Gastroesophageal sphincter (tissue), 4 donors: ENCODE data around the gene CREB3L4. TPM values are rescaled to one million over a fixed set of nuclear protein-coding genes. Genes with fewer than 3 reads are reported as not detected.
"Not testable (repeated sequence)": the region's sequence is repeated elsewhere in the genome, so short reads cannot be mapped to it uniquely, and the experiment has no call there.

ENCODE experiments used
- ATAC-seq: fragments of 150-250 bp; one replicate; pipeline ENCODE4 v1.9.1; 2016; ENCODE audit warnings: mild to moderate bottlenecking, moderate library complexity
- H3K27ac ChIP-seq, 4 donors: fragments of 200-600 bp; sonication (generic) in 3 of 4; 1 replicate in 3 of 4; 2 replicates in 1 of 4; pipeline ENCODE4 v1.5.1; 2016 to 2019
- H3K27me3 ChIP-seq: fragments of 200-600 bp; sonication (generic); one replicate; pipeline ENCODE4 v1.5.1; 2019
- H3K36me3 ChIP-seq, 2 donors: fragments of 200-600 bp; sonication (generic); one replicate each; pipeline ENCODE4 v1.5.1; 2019; ENCODE audit warnings: control low read depth in 1 of 2
- H3K4me1 ChIP-seq, 3 donors: fragments of 200-600 bp; sonication (generic); 1 replicate in 2 of 3; 2 replicates in 1 of 3; pipeline ENCODE4 v1.5.1; 2016 to 2019; ENCODE audit warnings: control low read depth in 2 of 3
- H3K4me3 ChIP-seq, 2 donors: fragments of 200-600 bp; sonication (generic); one replicate each; pipeline ENCODE4 v1.5.1; 2019; ENCODE audit warnings: mild to moderate bottlenecking in 1 of 2, moderate library complexity in 1 of 2
- H3K9me3 ChIP-seq, 3 donors: fragments of 200-600 bp; sonication (generic); one replicate each; pipeline ENCODE4 v1.5.1; 2017 to 2019; ENCODE audit warnings: control low read depth in 2 of 3
- EP300 ChIP-seq: sonication (generic); formaldehyde crosslinking; IDR thresholded peaks from one replicate; pipeline ENCODE4 v1.6.1; 2017; ENCODE audit warnings: antibody characterized with exemption, mild to moderate bottlenecking
- POLR2A ChIP-seq, 2 donors: fragments of 450-650 bp; IDR thresholded peaks; one replicate each; pipeline ENCODE4 v1.6.1; 2017; ENCODE audit warnings: antibody characterized with exemption in 2 of 2, mild to moderate bottlenecking in 2 of 2, moderate library complexity in 1 of 2
- POLR2AphosphoS5 ChIP-seq: sonication (generic); formaldehyde crosslinking; IDR thresholded peaks from one replicate; pipeline ENCODE4 v1.6.1; 2017; ENCODE audit warnings: antibody characterized with exemption
- WGBS, 2 donors: methylation state at CpG; one replicate each; pipeline ENCODE4 v1.1.5; 2018; ENCODE audit warnings: low coverage in 1 of 2; 5-methylcytosine and 5-hydroxymethylcytosine counted together
- total RNA-seq, 4 donors: library from RNA; depleted of rRNA; stranded (reverse); fragments of >200 nt; gene quantifications; one replicate each; pipeline ENCODE4 v1.1.0, GENCODE V29; 2016
- TF ChIP-seq, protein P1 (sequence below), 4 experiments: fragments of 200-600 bp in 2 of 4; fragments of 450-650 bp in 2 of 4; sonication (generic) in 1 of 4; IDR thresholded peaks; one replicate each; pipeline ENCODE4 v1.5.1; 2017 to 2019; ENCODE audit warnings: antibody characterized with exemption in 4 of 4, mild to moderate bottlenecking in 2 of 4, moderate library complexity in 2 of 4

CREB3L4 gene
- total RNA-seq, 4 donors from 2014 or later: 5.1 to 10.4 (median 6.8) TPM

DNA sequence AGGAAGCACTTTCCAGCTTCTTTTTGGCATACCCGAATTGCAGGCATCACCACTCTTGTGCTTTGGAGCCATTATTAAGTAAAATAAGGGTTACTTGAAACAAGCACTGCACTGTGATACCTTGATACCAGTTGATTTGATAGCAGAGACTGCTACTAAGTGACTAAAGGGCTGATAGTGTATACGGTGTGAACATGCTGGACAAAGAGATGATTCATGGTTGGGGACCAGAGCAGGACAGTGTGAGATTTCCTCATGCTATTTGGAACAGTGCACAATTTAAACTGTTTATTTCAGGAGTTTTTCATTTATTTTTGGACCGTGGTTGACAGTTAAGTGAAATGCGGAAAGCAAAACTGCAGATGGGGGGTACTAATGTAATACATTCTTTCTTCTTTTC is 32.7 kb downstream of the CREB3L4 start:
- H3K27me3 ChIP-seq: no peaks in the 10 kb centered on the region
- H3K27ac ChIP-seq: no peak overlapping the region
- H3K36me3 ChIP-seq: peaks cover 0 to 10% of the 10 kb centered on the region in 2 donors
- H3K4me1 ChIP-seq: peaks cover 0 to 1% (median 0%) of the 10 kb centered on the region in 3 donors
- ATAC-seq: no peak
- no peak for TF ChIP-seq POLR2A (IDR thresholded peaks at IDR 0.05)
- TF ChIP-seq, protein P1, sequence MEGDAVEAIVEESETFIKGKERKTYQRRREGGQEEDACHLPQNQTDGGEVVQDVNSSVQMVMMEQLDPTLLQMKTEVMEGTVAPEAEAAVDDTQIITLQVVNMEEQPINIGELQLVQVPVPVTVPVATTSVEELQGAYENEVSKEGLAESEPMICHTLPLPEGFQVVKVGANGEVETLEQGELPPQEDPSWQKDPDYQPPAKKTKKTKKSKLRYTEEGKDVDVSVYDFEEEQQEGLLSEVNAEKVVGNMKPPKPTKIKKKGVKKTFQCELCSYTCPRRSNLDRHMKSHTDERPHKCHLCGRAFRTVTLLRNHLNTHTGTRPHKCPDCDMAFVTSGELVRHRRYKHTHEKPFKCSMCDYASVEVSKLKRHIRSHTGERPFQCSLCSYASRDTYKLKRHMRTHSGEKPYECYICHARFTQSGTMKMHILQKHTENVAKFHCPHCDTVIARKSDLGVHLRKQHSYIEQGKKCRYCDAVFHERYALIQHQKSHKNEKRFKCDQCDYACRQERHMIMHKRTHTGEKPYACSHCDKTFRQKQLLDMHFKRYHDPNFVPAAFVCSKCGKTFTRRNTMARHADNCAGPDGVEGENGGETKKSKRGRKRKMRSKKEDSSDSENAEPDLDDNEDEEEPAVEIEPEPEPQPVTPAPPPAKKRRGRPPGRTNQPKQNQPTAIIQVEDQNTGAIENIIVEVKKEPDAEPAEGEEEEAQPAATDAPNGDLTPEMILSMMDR (IDR thresholded peaks at IDR 0.05): no peak
- no peak for TF ChIP-seq POLR2AphosphoS5
- TF ChIP-seq EP300: no peak
- whole genome bisulfite sequencing, 2 donors: 70 to 73% methylated on average over 4 of the region's 4 CpGs
- H3K9me3 ChIP-seq: no peaks in the 10 kb centered on the region
- no peak overlapping the region for H3K4me3 ChIP-seq

DNA sequence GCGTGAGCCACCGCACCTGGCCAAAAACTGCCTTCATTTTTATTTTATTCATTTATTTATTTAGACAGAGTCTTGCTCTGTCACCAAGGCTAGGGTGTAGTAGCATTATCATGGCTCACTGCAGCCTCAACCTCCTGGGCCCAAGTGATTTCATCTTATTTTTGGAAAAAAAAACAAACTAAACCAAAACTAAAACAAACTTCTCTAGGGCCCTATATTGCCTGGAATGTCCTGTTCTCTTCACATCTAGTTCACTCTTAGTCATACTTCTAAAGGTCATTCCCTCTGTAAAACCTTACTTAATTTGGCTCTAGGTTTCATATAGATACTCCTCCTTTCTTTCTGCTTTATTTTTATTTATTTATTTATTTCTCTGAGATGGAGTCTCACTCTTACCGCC is 38.4 kb downstream of the CREB3L4 start:
- Histone ChIP-seq H3K27me3 (no peaks in the 10 kb centered on the region), H3K4me3 (no peak overlapping the region), H3K27ac (no peak overlapping the region), H3K9me3 (no peaks in the 10 kb centered on the region), H3K36me3 (no peaks in the 10 kb centered on the region), H3K4me1 (no peaks in the 10 kb centered on the region)
- TF ChIP-seq, protein P1 (IDR thresholded peaks at IDR 0.05): no peak
- TF ChIP-seq EP300: no peak
- no peak for TF ChIP-seq POLR2AphosphoS5
- TF ChIP-seq POLR2A (IDR thresholded peaks at IDR 0.05): no peak
- no peak for ATAC-seq
- WGBS, 2 donors: 88 to 92% methylated on average over 2 to 3 of the region's 3 CpGs

DNA sequence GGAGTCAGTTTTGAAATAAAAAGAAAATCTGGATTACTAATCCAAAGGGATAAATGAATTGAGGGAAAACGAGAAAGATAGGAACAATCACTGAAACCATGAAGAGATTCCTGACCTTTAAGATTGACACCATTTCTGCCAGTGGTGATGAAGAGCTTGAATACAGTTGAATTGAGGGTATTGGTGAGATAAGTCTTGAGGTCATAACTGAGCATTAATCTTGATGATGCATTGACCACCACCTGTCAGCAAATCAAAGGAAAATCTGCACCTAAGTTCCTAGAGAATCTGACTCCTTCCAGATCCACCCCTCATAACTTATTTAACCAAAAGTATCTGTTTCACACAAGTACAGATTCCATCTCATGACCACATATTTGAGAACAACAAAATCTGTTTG is 44.4 kb downstream of the CREB3L4 start:
- TF ChIP-seq EP300: no peak
- TF ChIP-seq POLR2AphosphoS5: no peak
- no peak for TF ChIP-seq POLR2A (IDR thresholded peaks at IDR 0.05)
- TF ChIP-seq, protein P1 (IDR thresholded peaks at IDR 0.05): no peak
- no peak for ATAC-seq
- H3K9me3 ChIP-seq: no peaks in the 10 kb centered on the region
- no peak overlapping the region for H3K27ac ChIP-seq
- H3K27me3 ChIP-seq: no peaks in the 10 kb centered on the region
- 43 to 60% methylated on average over 1 of the region's 1 CpG for WGBS, 2 donors
- H3K4me3 ChIP-seq: no peak overlapping the region
- no peaks in the 10 kb centered on the region for H3K36me3 ChIP-seq
- H3K4me1 ChIP-seq: no peaks in the 10 kb centered on the region

DNA sequence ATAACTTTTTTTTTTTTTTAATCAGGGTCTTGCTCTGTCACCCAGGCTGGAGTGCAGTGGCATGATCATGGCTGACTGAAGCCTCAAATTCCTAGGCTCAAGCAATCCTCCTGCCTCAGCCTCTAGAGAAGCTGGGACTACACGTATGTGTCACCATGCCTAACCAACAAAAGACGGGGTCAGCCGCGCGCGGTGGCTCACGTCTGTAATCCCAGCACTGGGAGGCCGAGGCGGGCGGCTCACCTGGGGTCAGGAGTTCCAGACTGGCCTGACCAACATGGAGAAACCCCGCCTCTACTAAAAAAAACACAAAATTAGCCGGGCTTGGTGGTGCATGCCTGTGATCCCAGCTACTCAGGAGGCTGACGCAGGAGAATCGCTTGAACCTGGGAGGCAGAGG is 44.8 kb downstream of the CREB3L4 start:
- ATAC-seq, H3K4me1 ChIP-seq, H3K27me3 ChIP-seq, H3K27ac ChIP-seq, H3K36me3 ChIP-seq, H3K9me3 ChIP-seq, H3K4me3 ChIP-seq: not testable (repeated sequence)
- WGBS, 2 donors: no CpG with 5 or more reads among the region's 14 CpGs

DNA sequence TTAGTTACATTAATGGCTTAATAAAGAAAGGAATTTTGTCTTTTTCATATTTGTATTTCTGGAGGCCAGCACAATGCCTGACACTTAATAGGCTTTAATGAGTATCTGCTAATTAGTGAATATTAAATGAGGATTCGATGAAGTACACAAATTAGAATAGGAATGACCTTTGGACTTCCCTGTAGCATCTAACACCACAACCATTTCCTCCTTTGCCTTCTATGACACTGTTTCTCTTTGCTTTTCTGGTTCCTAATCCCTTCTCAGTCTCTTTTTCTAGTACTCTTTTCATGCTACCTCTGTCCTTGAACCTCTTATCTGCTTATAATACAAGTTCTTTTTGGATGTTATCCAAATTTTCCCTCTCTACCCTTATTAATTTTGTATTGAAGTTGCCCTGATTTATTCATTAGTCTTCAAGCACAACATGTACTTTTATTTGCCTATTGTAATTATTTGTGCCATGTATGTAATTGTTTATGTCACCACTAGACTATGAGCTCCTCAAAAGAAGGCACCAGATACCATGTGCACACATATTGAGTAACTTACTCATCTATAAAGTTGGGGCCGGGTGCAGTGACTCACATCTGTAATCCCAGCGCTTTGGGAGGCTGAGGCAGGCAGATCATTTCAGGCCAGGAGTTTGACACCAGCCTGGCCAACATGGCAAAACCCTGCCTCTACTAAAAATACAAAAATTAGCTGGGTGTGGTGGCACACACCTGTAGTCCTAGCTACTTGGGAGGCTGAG is 46.6 kb downstream of the CREB3L4 start:
- no peak overlapping the region for H3K27ac ChIP-seq

More for the DNA sequence above, 46.6 kb downstream of the CREB3L4 start:
- Histone ChIP-seq H3K4me3 (no peak overlapping the region), H3K9me3 (no peaks in the 10 kb centered on the region), H3K27me3 (no peaks in the 10 kb centered on the region), H3K4me1 (no peaks in the 10 kb centered on the region), H3K36me3 (no peaks in the 10 kb centered on the region)
- TF ChIP-seq POLR2AphosphoS5 (no peak), EP300 (no peak), POLR2A (IDR thresholded peaks at IDR 0.05) (no peak)
- TF ChIP-seq, protein P1 (IDR thresholded peaks at IDR 0.05): no peak
- no peak for ATAC-seq
- 85 to 88% methylated on average over 1 of the region's 3 CpGs for WGBS, 2 donors
